Activated CD8-positive, alpha-beta memory T cell treated with anti-CD3 and anti-CD28 coated beads, Interleukin-2, amount 50 U/mL, for 24 hours (primary cell): ENCODE data around the gene RBCK1.
"Not testable (repeated sequence)": the region's sequence is repeated elsewhere in the genome, so short reads cannot be mapped to it uniquely, and the experiment has no call there.

Source experiments
- DNase-seq: peaks from one replicate; pipeline ENCODE4 v3.0.0-alpha.2; 2020; ENCODE audit errors: extremely low read depth

Gene RBCK1

DNA sequence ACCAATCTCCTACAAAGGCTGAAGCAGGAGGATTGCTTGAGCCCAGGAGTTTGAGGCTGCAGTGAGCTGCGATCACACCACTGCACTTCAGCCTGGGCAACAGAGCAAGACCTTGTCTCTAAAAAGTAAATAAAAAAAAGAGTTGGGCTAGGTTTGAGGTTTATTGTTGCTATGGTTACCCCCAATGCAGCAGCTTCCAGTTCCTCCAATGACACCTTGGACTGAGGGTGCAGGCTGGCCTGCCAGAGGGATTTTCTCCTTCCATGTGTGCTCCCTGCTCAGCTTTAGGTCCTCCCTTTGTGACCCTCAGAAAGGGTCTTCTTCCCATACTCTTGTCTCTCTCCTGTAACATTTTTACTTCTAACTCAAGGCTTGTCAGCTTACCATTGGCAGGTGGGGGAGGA lies 64.8 kb downstream of the RBCK1 start:
- no peak for DNase-seq

- no peak for DNase-seq
Observed at GRCh38 chr20:474581-474980, 66.5 kb downstream of the RBCK1 start.

GRCh38 chr20:475463-476357 lies 67.6 kb downstream of the RBCK1 start:
- no peak for DNase-seq

- not testable (repeated sequence) for DNase-seq
Observed at GRCh38 chr20:476561-477249, 68.6 kb downstream of the RBCK1 start.

DNA sequence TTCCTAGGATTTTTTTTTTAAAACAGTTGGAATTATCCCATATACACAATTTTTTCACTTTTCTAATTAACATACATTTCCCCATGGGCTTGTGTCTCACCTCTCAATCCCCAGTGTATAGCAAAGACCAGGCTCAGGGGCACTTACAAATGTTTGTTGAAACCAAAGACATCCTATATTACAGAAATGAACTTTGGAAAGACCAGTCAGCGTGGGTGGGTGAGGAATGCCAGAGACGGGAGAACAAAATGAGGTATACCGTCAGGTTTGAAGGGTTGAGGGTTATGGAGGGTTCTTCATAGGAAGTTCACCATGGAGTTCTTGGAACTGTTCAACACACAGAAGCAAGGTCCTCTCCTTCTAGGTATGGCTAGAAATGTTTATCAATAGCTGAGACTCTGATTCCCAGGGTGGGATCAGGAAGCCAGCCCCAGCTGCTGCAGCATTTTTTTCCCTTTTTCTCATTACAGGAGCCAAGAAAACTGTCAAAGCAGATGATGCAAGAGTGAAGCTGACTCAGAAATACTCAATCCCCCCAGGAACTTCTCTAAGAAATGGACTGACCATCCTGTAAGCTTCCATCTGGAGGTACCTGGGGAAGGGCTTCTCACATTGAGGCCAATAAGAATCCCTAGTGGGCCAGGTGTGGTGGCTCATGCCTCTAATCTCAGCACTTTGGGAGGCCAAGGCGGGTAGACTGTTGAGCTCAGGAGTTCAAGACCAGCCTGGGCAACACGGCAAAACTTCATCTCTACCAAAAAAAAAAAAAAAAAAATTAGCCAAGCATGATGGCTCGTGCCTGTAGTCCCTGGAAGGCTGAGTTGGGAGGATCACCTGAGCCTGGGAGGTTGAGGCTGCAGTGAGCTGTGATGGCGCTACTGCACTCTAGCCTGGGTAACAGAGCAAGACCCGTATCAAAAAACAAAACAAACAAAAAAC lies 70.2 kb downstream of the RBCK1 start:
- DNase-seq = no peak

DNA sequence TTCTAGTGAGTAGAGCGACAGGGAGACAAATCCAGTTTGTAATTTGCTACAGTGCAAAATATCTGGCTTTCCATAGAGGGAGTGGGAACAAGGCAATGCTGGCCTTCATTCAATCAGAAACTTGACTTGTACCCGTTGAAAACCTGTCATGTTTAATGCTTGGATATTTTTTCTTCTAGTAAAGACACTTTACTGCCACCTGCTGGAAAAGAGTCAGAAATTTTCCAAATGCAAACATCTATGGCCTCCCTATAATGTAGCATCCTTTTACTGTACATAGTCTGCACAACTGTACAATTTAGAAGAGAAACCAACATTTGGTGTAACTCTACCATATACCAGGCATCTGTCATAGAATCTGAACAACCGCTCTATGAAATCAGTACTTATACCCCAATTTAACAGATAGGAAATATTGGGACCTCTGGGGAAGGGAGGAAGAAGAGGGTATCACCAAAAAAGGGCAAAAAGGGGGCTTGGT lies 70.9 kb downstream of the RBCK1 start:
- peak; percentile 5 for DNase-seq

DNA sequence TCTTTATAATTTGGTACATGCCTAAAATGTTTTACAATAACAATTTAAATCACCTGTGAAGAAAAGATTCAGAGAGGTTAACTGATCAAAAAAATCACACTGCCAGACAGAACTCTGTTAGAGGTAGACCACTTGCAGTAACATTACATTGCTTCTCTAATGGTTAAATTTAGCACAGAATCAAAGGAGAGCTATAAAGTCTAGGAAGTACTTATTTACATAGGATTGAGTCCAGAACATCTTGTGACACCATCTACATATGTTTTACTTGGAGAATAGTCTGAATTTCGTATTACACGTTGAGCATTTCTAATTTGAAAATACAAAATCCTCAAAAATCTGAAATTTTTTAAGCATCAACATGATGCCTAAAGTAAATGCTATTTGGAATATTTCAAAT lies 71.4 kb downstream of the RBCK1 start:
- no peak for DNase-seq

GRCh38 chr20:480044-480443 lies 71.9 kb downstream of the RBCK1 start:
- no peak for DNase-seq

DNA sequence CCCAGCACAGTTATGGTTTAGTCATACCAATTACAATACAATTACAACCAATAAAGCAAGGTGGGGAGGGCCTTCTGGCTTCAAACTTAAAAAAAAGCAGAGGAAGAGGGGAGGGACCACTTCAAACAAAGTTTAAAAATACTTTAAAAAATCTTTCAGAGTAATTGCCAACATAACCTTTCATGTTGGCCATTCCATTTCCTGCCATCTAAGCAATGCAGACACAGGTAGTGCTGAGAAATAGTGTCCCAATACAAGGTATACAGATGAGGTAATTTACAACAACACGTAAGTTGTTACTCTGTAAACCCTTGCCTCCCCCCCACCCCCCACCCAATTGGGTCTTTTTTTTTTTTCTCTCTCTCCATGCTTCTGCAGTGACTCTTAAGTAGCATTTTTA lies 73.1 kb downstream of the RBCK1 start:
- no peak for DNase-seq
